Thymus (tissue), 11 donors: ENCODE measurements around the gene FILIP1. TPM values are rescaled to one million over a fixed set of nuclear protein-coding genes. Genes with fewer than 3 reads are reported as not detected.

Experiments
- DNase-seq, 9 donors: peaks; one replicate each; pipeline ENCODE4 v3.0.0-alpha.2; 2013; ENCODE audit warnings: low spot score in 9 of 9, low read depth in 6 of 9, missing footprints in 1 of 9
- H3K27ac ChIP-seq, 2 donors: one replicate each; pipeline ENCODE4 v1.5.1; 2013; ENCODE audit warnings: control low read depth in 1 of 2, low read depth in 1 of 2, low read length in 1 of 2, mild to moderate bottlenecking in 1 of 2, moderate library complexity in 1 of 2
- H3K27me3 ChIP-seq, 2 donors: one replicate each; pipeline ENCODE4 v1.5.1; 2013; ENCODE audit warnings: low read length in 1 of 2; ENCODE audit not compliant: control insufficient read depth in 2 of 2, insufficient read depth in 1 of 2
- H3K36me3 ChIP-seq, 2 donors: one replicate each; pipeline ENCODE4 v1.5.1; 2013; ENCODE audit warnings: low read length in 1 of 2, mild to moderate bottlenecking in 1 of 2, moderate library complexity in 1 of 2; ENCODE audit not compliant: control insufficient read depth in 2 of 2, insufficient read depth in 2 of 2
- H3K4me1 ChIP-seq, 2 donors: one replicate each; pipeline ENCODE4 v1.5.1; 2013; ENCODE audit warnings: low read length in 2 of 2; ENCODE audit not compliant: control insufficient read depth in 2 of 2, insufficient read depth in 2 of 2
- H3K4me3 ChIP-seq, 2 donors: one replicate each; pipeline ENCODE4 v1.5.1; 2013; ENCODE audit warnings: low read length in 2 of 2, control low read depth in 1 of 2, mild to moderate bottlenecking in 1 of 2
- H3K9me3 ChIP-seq, 2 donors: one replicate each; pipeline ENCODE4 v1.5.1; 2013; ENCODE audit warnings: low read length in 1 of 2, mild to moderate bottlenecking in 1 of 2; ENCODE audit not compliant: control insufficient read depth in 2 of 2, insufficient read depth in 1 of 2
- WGBS: extraction: QIAGEN DNeasy Blood & Tissue Kit; methylation state at CpG from one replicate; pipeline ENCODE4 v1.1.7; 2013; 5-methylcytosine and 5-hydroxymethylcytosine counted together
- polyA plus RNA-seq: library from polyadenylated mRNA; stranded (reverse); fragments of 200-250 nt; gene quantifications from one replicate; pipeline ENCODE4 v1.2.3, GENCODE V29; 2013
- total RNA-seq: library from RNA; stranded (reverse); fragments of 120-200 nt; gene quantifications from one replicate; pipeline ENCODE4 v1.2.4, GENCODE V29; 2013
- donor health status: healthy.

FILIP1 gene
- total and polyA plus RNA-seq, 2 donors: 1.8 to 1.9 TPM

- Histone ChIP-seq H3K27ac (no peak overlapping the region), H3K27me3 (no peaks in the 10 kb centered on the region), H3K4me3 (no peak overlapping the region), H3K36me3 (no peaks in the 10 kb centered on the region), H3K4me1 (peaks cover 0 to 2% of the 10 kb centered on the region in 2 donors), H3K9me3 (no peaks in the 10 kb centered on the region)
- WGBS: 44% methylated on average over 1 of the region's 1 CpG
- DNase-seq: no peak
These were observed 5.6 kb downstream of the FILIP1 start for GRCh38 chr6:75488033-75488432.

DNA sequence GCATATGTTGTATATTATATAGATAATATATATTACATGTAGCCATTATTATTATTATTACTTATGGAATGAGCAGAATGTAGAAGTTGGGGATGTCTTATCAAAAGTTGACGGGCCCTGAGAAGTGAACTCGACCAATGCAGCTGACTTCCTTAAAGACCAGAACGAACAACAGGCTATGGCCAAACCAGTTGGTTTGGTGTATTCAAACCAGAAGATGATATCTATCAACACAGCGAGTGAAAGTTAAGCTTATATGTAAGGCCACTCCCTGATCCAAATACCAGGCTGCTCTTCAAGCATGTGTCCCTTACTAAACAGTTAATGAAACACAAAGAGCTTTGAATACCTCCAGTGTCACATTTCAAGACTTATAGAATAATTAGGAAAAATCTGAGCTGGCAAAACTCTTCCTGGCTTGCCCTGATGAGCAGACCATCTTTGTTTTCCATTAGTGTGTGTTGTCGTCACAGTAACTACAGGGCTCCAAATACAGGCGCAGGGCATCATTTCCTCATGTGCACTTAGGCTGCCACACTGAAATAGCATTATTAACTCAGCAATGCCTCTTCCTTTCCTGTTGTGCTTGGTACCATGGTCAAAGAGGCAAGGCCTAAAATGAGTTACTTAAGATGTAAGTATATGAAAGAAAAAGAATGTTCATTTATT is 6.6 kb downstream of the FILIP1 start:
- no peaks in the 10 kb centered on the region for H3K27me3 ChIP-seq
- no peak for DNase-seq
- no peaks in the 10 kb centered on the region for H3K36me3 ChIP-seq
- no peak overlapping the region for H3K4me3 ChIP-seq
- WGBS: 96% methylated on average over 6 of the region's 6 CpGs
- H3K4me1 ChIP-seq: peaks cover 0 to 2% of the 10 kb centered on the region in 2 donors
- H3K27ac ChIP-seq: no peak overlapping the region
- no peaks in the 10 kb centered on the region for H3K9me3 ChIP-seq

- peaks cover 0 to 2% of the 10 kb centered on the region in 2 donors for H3K4me1 ChIP-seq
- no peak for DNase-seq
- H3K4me3 ChIP-seq: no peak overlapping the region
- H3K9me3 ChIP-seq: no peaks in the 10 kb centered on the region
- no peaks in the 10 kb centered on the region for H3K27me3 ChIP-seq
- H3K36me3 ChIP-seq: no peaks in the 10 kb centered on the region
- no peak overlapping the region for H3K27ac ChIP-seq
These were observed 9.1 kb downstream of the FILIP1 start for GRCh38 chr6:75484535-75484934.

- no peaks in the 10 kb centered on the region for H3K36me3 ChIP-seq
- no peak for DNase-seq
- peaks cover 0 to 2% of the 10 kb centered on the region in 2 donors for H3K4me1 ChIP-seq
- H3K9me3 ChIP-seq: no peaks in the 10 kb centered on the region
- WGBS: 95% methylated on average over 3 of the region's 3 CpGs
- no peaks in the 10 kb centered on the region for H3K27me3 ChIP-seq
- H3K4me3 ChIP-seq: no peak overlapping the region
- H3K27ac ChIP-seq: no peak overlapping the region
These were observed 10.3 kb downstream of the FILIP1 start for GRCh38 chr6:75483136-75483952.

DNA sequence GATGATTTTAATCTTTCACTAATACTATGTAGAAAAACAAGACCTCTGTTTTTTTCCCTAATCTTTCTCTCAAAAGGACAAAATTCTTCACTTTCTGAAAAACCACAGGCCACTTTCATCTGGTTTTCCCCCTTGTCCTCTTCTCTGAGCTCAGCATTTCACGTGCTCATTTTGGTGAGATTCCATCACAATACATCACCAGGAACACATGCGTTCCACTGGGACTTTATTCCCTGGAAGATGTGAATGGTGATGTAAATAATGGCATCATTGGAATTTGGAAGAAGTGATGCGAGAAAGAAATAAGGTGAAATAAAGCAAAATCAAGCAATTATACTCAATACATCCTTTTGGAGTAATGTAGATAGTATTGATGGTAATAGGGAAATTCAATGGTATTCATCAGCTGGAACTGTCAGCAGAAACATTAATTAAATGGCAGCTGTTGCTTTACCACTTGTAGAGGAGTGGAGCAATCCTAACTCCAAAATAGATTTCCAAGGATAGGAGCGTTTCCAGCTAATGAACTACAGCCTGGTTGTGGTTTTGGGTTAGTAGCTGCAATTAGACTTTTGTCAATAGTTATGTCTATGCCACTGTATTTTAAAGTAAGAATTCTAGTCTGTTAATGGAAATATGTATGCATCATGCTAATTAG is 11.5 kb downstream of the FILIP1 start:
- Histone ChIP-seq H3K36me3 (no peaks in the 10 kb centered on the region), H3K4me1 (peaks cover 0 to under 1% of the 10 kb centered on the region in 2 donors), H3K9me3 (no peaks in the 10 kb centered on the region), H3K27me3 (no peaks in the 10 kb centered on the region), H3K4me3 (no peak overlapping the region), H3K27ac (no peak overlapping the region)
- WGBS: 88% methylated on average over 4 of the region's 4 CpGs
- no peak for DNase-seq

DNA sequence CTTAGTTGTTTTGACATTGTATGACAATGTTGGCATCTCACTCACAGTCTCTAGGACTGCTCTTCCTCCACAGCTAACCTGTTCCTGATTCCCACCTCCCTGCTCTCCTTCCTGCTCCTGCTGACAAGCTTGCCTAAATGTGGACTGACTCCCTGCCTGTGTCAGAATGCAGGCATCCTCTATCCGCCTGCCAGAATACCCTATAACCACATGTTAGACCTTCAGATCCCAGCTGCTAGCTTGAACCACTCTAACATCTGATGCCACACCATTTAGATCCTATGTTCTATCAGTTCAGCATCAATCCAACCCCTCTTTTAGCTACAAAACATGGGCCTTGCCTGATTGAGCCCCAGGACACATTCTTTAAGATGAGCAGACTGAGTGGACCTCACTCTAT is 12.2 kb downstream of the FILIP1 start:
- no peak overlapping the region for H3K27ac ChIP-seq
- no peaks in the 10 kb centered on the region for H3K27me3 ChIP-seq
- no peaks in the 10 kb centered on the region for H3K36me3 ChIP-seq
- no peak for DNase-seq
- H3K4me1 ChIP-seq: no peaks in the 10 kb centered on the region
- WGBS: 91% methylated on average over 1 of the region's 1 CpG
- H3K9me3 ChIP-seq: no peaks in the 10 kb centered on the region
- H3K4me3 ChIP-seq: no peak overlapping the region

GRCh38 chr6:75480425-75480824 is 13.2 kb downstream of the FILIP1 start:
- Histone ChIP-seq H3K36me3 (no peaks in the 10 kb centered on the region), H3K4me1 (no peaks in the 10 kb centered on the region), H3K27ac (no peak overlapping the region), H3K27me3 (no peaks in the 10 kb centered on the region), H3K9me3 (no peaks in the 10 kb centered on the region), H3K4me3 (no peak overlapping the region)
- DNase-seq: no peak
- WGBS: 93% methylated on average over 1 of the region's 1 CpG

GRCh38 chr6:75479712-75480111 is 13.9 kb downstream of the FILIP1 start:
- no peak overlapping the region for H3K4me3 ChIP-seq
- H3K9me3 ChIP-seq: no peaks in the 10 kb centered on the region
- no peak overlapping the region for H3K27ac ChIP-seq
- no peaks in the 10 kb centered on the region for H3K4me1 ChIP-seq
- WGBS: 97% methylated on average over 6 of the region's 6 CpGs
- no peak for DNase-seq
- no peaks in the 10 kb centered on the region for H3K27me3 ChIP-seq
- H3K36me3 ChIP-seq: no peaks in the 10 kb centered on the region

- no peaks in the 10 kb centered on the region for H3K4me1 ChIP-seq
- no peaks in the 10 kb centered on the region for H3K36me3 ChIP-seq
- no peak overlapping the region for H3K27ac ChIP-seq
- no peaks in the 10 kb centered on the region for H3K9me3 ChIP-seq
- no peaks in the 10 kb centered on the region for H3K27me3 ChIP-seq
- H3K4me3 ChIP-seq: no peak overlapping the region
- no peak for DNase-seq
These were observed 14.7 kb downstream of the FILIP1 start for GRCh38 chr6:75478929-75479328.
